ENCODE measurements around the gene ATP11B.

ATP11B gene

DNA sequence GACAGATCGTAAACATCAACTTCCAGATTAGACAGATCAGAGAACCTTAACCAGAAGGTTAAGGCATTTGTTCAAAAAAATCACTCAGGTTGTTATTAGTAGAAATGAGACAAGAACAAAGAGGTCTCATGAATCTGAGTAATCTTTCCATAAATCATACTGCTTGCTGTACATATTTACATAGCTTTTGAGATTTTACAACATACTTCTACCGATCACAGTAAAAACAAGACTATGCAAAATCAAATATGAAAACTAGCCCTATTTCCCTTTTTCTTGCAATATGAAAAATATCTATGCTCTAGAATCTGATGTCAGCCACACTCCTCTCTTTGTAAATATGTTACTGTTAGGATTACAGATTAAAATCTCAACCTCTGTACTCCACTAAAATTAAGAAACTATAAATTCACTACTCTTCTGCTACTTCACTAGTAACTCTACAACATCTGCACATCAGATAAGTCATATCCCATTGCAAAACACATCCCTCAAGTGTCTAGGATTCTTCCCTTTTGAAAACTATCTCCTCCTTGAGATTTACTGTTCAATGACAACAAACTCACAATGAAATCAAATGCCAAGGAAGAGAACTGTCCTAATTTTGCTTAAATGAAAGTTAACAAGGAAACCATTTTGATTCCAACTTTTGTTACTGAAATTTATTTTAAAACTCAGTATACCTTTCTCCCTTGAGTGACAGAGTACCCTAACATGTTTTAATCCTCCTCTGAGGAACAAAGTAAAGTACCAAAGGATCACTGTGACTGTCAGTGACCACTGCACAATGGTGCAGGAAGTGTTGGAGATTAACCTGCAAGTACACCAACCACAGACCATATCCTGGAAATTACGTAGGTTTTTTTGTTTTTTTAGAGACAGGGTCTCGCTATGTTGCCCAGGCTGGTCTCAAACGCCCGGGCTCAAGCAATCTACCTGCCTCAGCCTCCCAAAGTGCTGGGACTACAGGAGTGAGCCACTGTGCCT is 174.2 kb downstream of the ATP11B start:
- Histone ChIP-seq H3K9me3 (ENCODE audit: low read length) (no peaks in the 10 kb centered on the region), H3K27ac (ENCODE audit: low read depth, low read length) (no peak overlapping the region), H3K27me3 (ENCODE audit: control insufficient read depth in 1 of 2, insufficient read depth in 2 of 2, low read length in 2 of 2) (no peaks in the 10 kb centered on the region), H3K4me3 (ENCODE audit: low read depth in 1 of 2, low read length in 2 of 2) (no peak overlapping the region), H3K9ac (ENCODE audit: low read length) (no peak overlapping the region), H3K4me1 (ENCODE audit: insufficient read depth, low read length) (peaks cover 7% of the 10 kb centered on the region), H3K36me3 (ENCODE audit: insufficient read depth, low read length) (no peaks in the 10 kb centered on the region)

- Histone ChIP-seq H3K4me3 (ENCODE audit: low read depth in 1 of 2, low read length in 2 of 2) (no peak overlapping the region), H3K27me3 (ENCODE audit: control insufficient read depth in 1 of 2, insufficient read depth in 2 of 2, low read length in 2 of 2) (no peaks in the 10 kb centered on the region), H3K9ac (ENCODE audit: low read length) (no peak overlapping the region), H3K4me1 (ENCODE audit: insufficient read depth, low read length) (peaks cover 7% of the 10 kb centered on the region), H3K9me3 (ENCODE audit: low read length) (no peaks in the 10 kb centered on the region), H3K27ac (ENCODE audit: low read depth, low read length) (no peak overlapping the region), H3K36me3 (ENCODE audit: insufficient read depth, low read length) (no peaks in the 10 kb centered on the region)
Observed at GRCh38 chr3:182969277-182969676, 176.0 kb downstream of the ATP11B start.

- H3K27ac ChIP-seq (ENCODE audit: low read depth, low read length) = no peak overlapping the region
- no peaks in the 10 kb centered on the region for H3K36me3 ChIP-seq (ENCODE audit: insufficient read depth, low read length)
- no peak overlapping the region for H3K4me3 ChIP-seq (ENCODE audit: low read depth in 1 of 2, low read length in 2 of 2)
- no peak overlapping the region for H3K9ac ChIP-seq (ENCODE audit: low read length)
- H3K9me3 ChIP-seq (ENCODE audit: low read length) = no peaks in the 10 kb centered on the region
- H3K4me1 ChIP-seq (ENCODE audit: insufficient read depth, low read length) = peaks cover 7% of the 10 kb centered on the region
- no peaks in the 10 kb centered on the region for H3K27me3 ChIP-seq (ENCODE audit: control insufficient read depth in 1 of 2, insufficient read depth in 2 of 2, low read length in 2 of 2)
Observed at GRCh38 chr3:182969853-182970252, 176.5 kb downstream of the ATP11B start.

- Histone ChIP-seq H3K27me3 (ENCODE audit: control insufficient read depth in 1 of 2, insufficient read depth in 2 of 2, low read length in 2 of 2) (no peaks in the 10 kb centered on the region), H3K36me3 (ENCODE audit: insufficient read depth, low read length) (no peaks in the 10 kb centered on the region), H3K4me1 (ENCODE audit: insufficient read depth, low read length) (peaks cover 4% of the 10 kb centered on the region), H3K9ac (ENCODE audit: low read length) (no peak overlapping the region), H3K27ac (ENCODE audit: low read depth, low read length) (no peak overlapping the region), H3K9me3 (ENCODE audit: low read length) (no peaks in the 10 kb centered on the region), H3K4me3 (ENCODE audit: low read depth in 1 of 2, low read length in 2 of 2) (no peak overlapping the region)
Observed at GRCh38 chr3:182970811-182971418, 177.6 kb downstream of the ATP11B start.
